ENCODE results near the gene LCN9.

LCN9 gene

DNA sequence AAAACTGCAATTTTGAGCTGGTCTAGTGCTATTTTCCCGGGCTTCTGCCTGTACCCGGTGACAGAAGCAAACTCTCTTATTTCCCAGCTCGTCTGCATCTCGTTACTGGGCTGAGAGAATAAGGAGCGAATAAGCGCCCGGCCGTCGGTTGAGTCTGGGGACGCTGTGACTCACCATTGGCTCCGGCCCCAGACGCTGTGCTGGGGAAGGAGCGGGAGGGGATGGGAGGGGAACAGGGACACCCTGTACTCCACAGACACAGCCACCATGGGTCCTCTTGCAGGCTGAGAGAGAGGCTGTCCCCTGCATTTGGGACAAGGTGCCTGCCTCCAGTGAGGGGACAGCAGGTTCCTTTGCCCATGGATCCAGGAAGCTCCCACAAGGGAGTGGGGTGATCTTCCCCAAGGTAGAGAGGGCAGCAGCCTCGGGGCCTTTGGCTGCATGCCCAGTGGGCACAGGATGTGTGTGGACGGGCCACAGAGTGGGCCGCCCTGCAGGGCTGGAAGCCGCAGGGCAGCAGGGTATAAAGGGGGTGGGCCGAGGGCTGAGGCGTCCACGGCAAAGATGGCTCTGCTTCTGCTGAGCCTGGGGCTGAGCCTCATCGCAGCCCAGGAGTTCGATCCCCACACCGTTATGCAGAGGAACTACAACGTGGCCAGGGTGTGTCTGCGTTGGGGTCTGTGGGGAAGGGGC, at the start of gene LCN9:
Gene LCN9 (plus strand): TSS at position 552 of the 693 bp plus-strand sequence. CDS start 13 bp downstream, at position 565.
- TF ChIP-seq, protein P1, sequence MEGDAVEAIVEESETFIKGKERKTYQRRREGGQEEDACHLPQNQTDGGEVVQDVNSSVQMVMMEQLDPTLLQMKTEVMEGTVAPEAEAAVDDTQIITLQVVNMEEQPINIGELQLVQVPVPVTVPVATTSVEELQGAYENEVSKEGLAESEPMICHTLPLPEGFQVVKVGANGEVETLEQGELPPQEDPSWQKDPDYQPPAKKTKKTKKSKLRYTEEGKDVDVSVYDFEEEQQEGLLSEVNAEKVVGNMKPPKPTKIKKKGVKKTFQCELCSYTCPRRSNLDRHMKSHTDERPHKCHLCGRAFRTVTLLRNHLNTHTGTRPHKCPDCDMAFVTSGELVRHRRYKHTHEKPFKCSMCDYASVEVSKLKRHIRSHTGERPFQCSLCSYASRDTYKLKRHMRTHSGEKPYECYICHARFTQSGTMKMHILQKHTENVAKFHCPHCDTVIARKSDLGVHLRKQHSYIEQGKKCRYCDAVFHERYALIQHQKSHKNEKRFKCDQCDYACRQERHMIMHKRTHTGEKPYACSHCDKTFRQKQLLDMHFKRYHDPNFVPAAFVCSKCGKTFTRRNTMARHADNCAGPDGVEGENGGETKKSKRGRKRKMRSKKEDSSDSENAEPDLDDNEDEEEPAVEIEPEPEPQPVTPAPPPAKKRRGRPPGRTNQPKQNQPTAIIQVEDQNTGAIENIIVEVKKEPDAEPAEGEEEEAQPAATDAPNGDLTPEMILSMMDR (conservative IDR thresholded peaks at IDR 0.05; ENCODE audit: low read depth, low read length), result no peak
- no peak within 1 kb of the TSS for H3K4me3 ChIP-seq (ENCODE audit: low read depth, low read length)
- DNase-seq (ENCODE audit: low read depth), result peak; percentile 31

- no peak overlapping the region for H3K4me3 ChIP-seq (ENCODE audit: low read depth, low read length)
- DNase-seq (ENCODE audit: low read depth), result no peak
- TF ChIP-seq, protein P1 (conservative IDR thresholded peaks at IDR 0.05; ENCODE audit: low read depth, low read length), result no peak
Observed at GRCh38 chr9:135613946-135614805, 48.9 kb upstream of the LCN9 start.

DNA sequence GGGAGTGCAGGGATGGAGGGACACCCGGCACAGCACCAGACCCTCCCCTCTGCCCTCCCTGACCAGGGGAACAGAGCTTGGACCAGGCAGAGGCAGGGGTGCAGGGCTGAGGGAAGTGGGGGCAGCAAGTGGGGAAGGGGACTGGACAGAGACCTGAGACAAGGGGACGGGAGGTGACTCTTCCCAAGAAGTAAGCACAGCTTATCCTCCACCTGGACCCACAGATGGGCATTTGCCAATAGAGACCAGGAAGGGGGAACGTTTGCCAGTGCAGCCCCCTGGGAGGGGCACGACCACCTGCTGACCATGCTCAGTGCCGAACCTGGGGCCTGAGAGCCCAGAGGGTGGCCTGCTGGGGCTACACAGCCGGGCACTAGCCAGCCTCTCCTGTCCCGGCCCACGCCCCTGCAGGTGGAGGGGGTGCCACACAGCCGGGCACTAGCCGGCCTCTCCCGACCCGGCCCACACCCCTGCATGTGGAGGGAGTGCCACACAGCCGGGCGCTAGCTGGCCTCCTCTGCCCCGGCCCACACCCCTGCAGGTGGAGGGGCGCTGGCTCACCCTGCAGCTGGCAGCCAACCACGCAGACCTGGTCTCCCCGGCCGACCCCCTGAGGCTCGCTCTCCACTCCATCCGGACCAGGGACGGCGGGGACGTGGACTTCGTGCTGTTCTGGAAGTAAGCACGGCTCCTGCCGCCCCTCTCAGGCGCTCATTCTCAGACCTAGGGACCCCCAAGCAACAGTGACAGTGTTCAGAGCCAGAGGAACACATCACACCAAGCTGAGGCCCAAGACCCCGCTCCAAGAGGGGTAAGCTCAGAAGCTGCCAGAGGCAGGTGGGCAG, 48.1 kb upstream of the LCN9 start:
- H3K4me3 ChIP-seq (ENCODE audit: low read depth, low read length), result no peak overlapping the region
- TF ChIP-seq, protein P1 (conservative IDR thresholded peaks at IDR 0.05; ENCODE audit: low read depth, low read length), result no peak
- no peak for DNase-seq (ENCODE audit: low read depth)

DNA sequence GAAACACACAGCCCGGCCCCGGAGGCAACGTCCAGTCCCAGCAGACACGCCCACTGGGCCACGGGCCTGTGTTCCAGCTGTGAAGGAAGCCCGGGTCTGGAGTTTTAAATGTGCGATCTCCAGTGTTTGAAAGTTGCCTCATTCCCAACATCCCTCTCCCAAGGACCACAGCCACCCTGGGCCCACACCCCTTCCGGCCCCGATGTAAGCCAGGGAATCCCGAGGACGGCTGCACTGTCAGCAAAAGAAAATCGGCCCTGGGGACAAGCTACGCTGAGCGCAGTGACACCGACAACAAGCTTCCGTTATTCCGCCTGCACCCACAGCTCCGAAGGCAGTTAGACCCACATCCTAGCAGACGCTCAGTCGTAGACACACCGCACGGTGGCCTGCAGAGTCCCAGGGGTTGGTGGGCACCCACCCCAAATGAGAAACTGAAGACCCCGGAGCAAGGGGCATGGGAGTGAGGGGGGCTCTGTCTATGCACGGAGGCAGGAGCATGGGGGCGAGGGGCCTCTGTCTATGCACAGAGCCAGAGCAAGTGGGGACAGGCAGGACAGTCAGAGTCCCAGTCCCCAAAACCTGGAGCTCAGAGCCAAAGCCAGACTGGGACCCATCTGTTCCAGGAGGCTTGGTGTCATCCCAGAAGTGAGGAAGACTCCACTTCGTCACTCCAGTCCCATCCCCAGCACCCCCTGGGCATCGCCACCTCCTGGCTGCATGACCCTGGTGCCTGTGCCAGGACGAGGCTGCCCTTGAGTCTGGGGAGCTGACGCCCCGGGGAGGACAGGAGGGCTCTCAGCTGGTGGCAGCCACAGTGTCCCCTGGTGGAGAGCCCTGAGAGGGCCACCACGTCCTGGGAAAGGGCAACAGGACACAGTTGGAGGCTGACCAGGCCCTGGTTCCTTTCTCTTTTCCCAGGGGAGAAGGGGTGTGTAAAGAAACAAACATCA, 47.2 kb upstream of the LCN9 start:
- TF ChIP-seq, protein P1 (conservative IDR thresholded peaks at IDR 0.05; ENCODE audit: low read depth, low read length), result no peak
- no peak overlapping the region for H3K4me3 ChIP-seq (ENCODE audit: low read depth, low read length)
- DNase-seq (ENCODE audit: low read depth), result no peak

DNA sequence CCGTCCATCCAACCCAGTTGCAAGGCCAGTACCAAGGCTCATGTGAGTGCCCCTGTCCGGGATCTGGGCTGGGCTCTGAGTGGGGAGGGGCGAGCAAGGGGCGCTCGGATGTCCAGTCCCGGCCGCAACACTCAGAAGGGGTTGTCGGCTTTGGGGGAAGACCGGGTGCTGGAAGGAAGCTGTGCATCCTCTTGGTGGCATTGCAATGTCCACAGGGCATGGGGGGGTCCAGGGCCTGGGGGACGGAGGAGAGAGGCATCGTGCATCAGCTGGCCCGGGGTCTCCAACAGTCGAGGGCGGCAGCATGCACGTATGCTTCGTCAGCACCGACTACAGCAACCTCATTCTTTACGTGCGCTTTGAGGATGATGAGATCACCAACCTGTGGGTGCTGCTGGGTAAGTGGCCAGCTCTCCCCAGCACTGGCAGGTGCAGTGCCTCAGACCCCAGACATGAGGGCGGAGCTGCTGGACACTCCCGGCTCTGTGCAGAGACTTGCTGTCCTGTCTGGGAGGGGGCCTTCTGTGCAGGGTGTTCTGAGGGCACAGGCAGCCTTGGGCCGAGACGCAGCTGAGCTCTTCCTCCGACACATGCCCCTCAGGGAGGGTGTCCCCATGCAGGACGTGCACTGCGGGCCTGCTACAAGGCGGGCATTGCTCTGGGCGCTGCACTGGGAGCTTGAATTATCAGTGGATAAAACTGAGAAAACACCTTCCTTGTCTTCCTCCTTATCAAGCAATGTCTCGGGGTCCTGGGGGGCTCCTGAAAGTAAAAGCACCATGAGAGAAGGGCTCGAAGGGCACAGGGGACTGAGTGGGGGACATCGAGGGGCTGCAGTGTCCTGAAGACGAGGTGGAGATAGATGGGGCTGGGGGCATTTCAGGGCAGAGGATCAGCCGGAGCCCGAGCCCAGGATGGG, 46.2 kb upstream of the LCN9 start:
- TF ChIP-seq, protein P1 (conservative IDR thresholded peaks at IDR 0.05; ENCODE audit: low read depth, low read length), result no peak
- no peak overlapping the region for H3K4me3 ChIP-seq (ENCODE audit: low read depth, low read length)
- DNase-seq (ENCODE audit: low read depth), result no peak

Measured in choroid plexus epithelial cell (primary cell).